Measurements from ENCODE around the gene DACT2.

DNA sequence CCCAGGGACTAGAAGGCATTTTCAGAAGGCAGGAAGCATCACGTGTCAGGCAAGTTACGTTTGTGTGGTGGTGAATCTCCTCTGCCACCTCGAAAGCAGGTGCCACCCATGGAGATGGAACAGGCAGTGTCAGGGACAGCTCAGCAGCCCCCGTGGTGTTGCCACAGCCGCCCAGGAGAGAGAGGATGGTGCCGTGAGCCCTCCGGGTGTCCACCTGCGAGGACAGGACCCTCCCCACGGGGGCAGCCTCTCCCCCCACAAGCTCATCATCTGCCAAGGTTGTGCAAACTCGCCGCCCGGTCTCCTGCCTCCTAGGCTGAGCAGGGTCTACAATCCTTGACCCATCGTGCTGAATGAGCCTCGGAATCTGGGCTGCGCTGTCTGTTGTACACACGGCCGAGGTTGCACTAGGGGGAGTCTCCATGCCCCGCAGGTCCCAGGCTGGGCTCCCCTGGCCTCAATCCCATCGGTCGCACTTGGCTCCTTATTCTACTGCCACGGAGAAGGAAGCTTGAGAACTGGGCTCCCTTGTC lies 40.1 kb downstream of the DACT2 start:
- TF ChIP-seq TAF1 (conservative IDR thresholded peaks at IDR 0.05) (no peak), HNF4A (conservative IDR thresholded peaks at IDR 0.05) (no peak), YY1 (IDR thresholded peaks at IDR 0.05) (no peak), JUND (IDR thresholded peaks at IDR 0.05) (no peak)
- TF ChIP-seq, protein P1, sequence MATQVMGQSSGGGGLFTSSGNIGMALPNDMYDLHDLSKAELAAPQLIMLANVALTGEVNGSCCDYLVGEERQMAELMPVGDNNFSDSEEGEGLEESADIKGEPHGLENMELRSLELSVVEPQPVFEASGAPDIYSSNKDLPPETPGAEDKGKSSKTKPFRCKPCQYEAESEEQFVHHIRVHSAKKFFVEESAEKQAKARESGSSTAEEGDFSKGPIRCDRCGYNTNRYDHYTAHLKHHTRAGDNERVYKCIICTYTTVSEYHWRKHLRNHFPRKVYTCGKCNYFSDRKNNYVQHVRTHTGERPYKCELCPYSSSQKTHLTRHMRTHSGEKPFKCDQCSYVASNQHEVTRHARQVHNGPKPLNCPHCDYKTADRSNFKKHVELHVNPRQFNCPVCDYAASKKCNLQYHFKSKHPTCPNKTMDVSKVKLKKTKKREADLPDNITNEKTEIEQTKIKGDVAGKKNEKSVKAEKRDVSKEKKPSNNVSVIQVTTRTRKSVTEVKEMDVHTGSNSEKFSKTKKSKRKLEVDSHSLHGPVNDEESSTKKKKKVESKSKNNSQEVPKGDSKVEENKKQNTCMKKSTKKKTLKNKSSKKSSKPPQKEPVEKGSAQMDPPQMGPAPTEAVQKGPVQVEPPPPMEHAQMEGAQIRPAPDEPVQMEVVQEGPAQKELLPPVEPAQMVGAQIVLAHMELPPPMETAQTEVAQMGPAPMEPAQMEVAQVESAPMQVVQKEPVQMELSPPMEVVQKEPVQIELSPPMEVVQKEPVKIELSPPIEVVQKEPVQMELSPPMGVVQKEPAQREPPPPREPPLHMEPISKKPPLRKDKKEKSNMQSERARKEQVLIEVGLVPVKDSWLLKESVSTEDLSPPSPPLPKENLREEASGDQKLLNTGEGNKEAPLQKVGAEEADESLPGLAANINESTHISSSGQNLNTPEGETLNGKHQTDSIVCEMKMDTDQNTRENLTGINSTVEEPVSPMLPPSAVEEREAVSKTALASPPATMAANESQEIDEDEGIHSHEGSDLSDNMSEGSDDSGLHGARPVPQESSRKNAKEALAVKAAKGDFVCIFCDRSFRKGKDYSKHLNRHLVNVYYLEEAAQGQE (IDR thresholded peaks at IDR 0.05) = no peak
- TF ChIP-seq, protein P2, sequence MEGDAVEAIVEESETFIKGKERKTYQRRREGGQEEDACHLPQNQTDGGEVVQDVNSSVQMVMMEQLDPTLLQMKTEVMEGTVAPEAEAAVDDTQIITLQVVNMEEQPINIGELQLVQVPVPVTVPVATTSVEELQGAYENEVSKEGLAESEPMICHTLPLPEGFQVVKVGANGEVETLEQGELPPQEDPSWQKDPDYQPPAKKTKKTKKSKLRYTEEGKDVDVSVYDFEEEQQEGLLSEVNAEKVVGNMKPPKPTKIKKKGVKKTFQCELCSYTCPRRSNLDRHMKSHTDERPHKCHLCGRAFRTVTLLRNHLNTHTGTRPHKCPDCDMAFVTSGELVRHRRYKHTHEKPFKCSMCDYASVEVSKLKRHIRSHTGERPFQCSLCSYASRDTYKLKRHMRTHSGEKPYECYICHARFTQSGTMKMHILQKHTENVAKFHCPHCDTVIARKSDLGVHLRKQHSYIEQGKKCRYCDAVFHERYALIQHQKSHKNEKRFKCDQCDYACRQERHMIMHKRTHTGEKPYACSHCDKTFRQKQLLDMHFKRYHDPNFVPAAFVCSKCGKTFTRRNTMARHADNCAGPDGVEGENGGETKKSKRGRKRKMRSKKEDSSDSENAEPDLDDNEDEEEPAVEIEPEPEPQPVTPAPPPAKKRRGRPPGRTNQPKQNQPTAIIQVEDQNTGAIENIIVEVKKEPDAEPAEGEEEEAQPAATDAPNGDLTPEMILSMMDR (IDR thresholded peaks at IDR 0.05; ENCODE audit: low read depth, low read length, missing input control) = no peak
- TF ChIP-seq, protein P3, sequence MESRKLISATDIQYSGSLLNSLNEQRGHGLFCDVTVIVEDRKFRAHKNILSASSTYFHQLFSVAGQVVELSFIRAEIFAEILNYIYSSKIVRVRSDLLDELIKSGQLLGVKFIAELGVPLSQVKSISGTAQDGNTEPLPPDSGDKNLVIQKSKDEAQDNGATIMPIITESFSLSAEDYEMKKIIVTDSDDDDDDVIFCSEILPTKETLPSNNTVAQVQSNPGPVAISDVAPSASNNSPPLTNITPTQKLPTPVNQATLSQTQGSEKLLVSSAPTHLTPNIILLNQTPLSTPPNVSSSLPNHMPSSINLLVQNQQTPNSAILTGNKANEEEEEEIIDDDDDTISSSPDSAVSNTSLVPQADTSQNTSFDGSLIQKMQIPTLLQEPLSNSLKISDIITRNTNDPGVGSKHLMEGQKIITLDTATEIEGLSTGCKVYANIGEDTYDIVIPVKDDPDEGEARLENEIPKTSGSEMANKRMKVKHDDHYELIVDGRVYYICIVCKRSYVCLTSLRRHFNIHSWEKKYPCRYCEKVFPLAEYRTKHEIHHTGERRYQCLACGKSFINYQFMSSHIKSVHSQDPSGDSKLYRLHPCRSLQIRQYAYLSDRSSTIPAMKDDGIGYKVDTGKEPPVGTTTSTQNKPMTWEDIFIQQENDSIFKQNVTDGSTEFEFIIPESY (IDR thresholded peaks at IDR 0.05) = no peak
- TF ChIP-seq, protein P4, sequence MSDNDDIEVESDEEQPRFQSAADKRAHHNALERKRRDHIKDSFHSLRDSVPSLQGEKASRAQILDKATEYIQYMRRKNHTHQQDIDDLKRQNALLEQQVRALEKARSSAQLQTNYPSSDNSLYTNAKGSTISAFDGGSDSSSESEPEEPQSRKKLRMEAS (IDR thresholded peaks at IDR 0.05) = no peak

Measured in liver (tissue), 3 donors.